ENCODE measurements around the gene MACROD2.

GRCh38 chr20:14033310-14033709 is 38.0 kb downstream of the MACROD2 start:
- TF ChIP-seq CTCF (IDR thresholded peaks at IDR 0.05) (no peak), POLR2A (IDR thresholded peaks at IDR 0.05) (no peak), POLR2AphosphoS5 (IDR thresholded peaks at IDR 0.05) (no peak), EP300 (IDR thresholded peaks at IDR 0.05; ENCODE audit: low read depth) (no peak)
